Measurements from ENCODE around the gene TYMS.

TYMS gene

DNA sequence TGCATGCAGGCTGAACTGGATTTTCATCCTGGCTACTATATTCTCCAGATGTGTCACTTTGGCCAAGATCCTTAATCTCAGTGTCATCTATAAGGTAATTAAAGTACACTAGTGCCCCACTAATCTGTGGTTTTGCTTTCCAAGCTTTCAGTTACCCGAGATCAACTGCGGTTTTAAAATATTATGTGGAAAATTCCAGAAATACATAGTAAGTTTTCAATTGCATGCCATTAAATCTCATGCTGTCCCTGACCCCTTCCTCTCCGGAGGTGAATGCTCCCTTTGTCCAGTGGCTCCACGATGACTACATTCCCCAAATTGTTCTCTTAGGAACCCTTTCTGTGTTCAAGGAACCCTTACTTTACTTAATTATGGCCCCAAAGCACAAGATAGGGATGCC lies 5.3 kb upstream of the TYMS start:
- TF ChIP-seq TAF1 (IDR thresholded peaks at IDR 0.05; ENCODE audit: borderline replicate concordance, insufficient read depth, low read length), result no peak
- TF ChIP-seq SIN3A (IDR thresholded peaks at IDR 0.05; ENCODE audit: borderline replicate concordance, insufficient read depth, low read length), result no peak
- no peak for TF ChIP-seq FOXP2 (optimal IDR thresholded peaks at IDR 0.05; ENCODE audit: borderline replicate concordance, extremely low read depth, extremely low read length, insufficient read depth)
- TF ChIP-seq, protein P1, sequence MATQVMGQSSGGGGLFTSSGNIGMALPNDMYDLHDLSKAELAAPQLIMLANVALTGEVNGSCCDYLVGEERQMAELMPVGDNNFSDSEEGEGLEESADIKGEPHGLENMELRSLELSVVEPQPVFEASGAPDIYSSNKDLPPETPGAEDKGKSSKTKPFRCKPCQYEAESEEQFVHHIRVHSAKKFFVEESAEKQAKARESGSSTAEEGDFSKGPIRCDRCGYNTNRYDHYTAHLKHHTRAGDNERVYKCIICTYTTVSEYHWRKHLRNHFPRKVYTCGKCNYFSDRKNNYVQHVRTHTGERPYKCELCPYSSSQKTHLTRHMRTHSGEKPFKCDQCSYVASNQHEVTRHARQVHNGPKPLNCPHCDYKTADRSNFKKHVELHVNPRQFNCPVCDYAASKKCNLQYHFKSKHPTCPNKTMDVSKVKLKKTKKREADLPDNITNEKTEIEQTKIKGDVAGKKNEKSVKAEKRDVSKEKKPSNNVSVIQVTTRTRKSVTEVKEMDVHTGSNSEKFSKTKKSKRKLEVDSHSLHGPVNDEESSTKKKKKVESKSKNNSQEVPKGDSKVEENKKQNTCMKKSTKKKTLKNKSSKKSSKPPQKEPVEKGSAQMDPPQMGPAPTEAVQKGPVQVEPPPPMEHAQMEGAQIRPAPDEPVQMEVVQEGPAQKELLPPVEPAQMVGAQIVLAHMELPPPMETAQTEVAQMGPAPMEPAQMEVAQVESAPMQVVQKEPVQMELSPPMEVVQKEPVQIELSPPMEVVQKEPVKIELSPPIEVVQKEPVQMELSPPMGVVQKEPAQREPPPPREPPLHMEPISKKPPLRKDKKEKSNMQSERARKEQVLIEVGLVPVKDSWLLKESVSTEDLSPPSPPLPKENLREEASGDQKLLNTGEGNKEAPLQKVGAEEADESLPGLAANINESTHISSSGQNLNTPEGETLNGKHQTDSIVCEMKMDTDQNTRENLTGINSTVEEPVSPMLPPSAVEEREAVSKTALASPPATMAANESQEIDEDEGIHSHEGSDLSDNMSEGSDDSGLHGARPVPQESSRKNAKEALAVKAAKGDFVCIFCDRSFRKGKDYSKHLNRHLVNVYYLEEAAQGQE (IDR thresholded peaks at IDR 0.05; ENCODE audit: insufficient read depth in 1 of 2, low read depth in 2 of 2, low read length in 2 of 2), result no peak

DNA sequence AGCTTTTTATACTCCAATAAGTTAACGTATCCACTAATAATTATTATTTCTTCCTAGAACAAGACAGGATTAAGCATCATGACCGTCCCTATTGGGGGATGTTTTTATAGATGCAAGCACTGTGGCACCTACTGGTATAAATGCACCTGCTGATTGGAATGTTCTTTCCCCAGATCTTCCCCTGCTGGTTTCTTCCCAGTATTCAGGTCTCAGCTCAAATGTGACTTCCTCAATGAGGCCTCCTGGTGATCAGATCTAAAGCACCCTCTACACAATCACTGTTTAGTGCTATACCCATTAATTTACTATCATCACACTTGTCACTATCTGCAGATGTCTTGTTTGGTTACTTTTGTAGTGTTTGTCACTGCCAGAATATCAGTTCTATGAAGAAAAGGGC lies 3.9 kb upstream of the TYMS start:
- TF ChIP-seq TAF1 (IDR thresholded peaks at IDR 0.05; ENCODE audit: borderline replicate concordance, insufficient read depth, low read length) (no peak), FOXP2 (optimal IDR thresholded peaks at IDR 0.05; ENCODE audit: borderline replicate concordance, extremely low read depth, extremely low read length, insufficient read depth) (no peak), SIN3A (IDR thresholded peaks at IDR 0.05; ENCODE audit: borderline replicate concordance, insufficient read depth, low read length) (no peak), POLR2AphosphoS5 (IDR thresholded peaks at IDR 0.05; ENCODE audit: low read depth, low read length) (no peak)
- TF ChIP-seq, protein P1 (IDR thresholded peaks at IDR 0.05; ENCODE audit: insufficient read depth in 1 of 2, low read depth in 2 of 2, low read length in 2 of 2), result no peak

DNA sequence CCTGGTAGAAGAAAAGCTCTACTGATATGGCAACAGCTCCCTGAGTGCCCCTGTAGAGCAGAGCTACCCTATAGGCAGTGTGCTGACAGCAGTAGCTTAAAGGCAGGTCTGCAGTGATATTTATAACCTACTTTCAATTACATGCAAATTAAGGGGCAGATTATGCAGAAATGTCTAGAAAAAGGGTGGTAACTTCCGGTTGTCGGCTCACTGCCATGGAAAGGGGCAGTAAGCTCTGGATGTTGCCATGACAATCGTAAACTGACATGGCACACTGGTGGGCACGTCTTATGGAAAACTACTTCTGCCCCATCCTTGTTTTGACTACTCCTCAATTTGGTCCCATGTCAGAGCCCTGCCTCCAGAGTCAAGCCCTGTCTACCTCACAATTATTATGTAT lies 2.9 kb upstream of the TYMS start:
- TF ChIP-seq FOXP2 (optimal IDR thresholded peaks at IDR 0.05; ENCODE audit: borderline replicate concordance, extremely low read depth, extremely low read length, insufficient read depth), result no peak
- TF ChIP-seq, protein P1 (IDR thresholded peaks at IDR 0.05; ENCODE audit: insufficient read depth in 1 of 2, low read depth in 2 of 2, low read length in 2 of 2), result no peak
- no peak for TF ChIP-seq SIN3A (IDR thresholded peaks at IDR 0.05; ENCODE audit: borderline replicate concordance, insufficient read depth, low read length)
- TF ChIP-seq POLR2AphosphoS5 (IDR thresholded peaks at IDR 0.05; ENCODE audit: low read depth, low read length), result no peak
- no peak for TF ChIP-seq TAF1 (IDR thresholded peaks at IDR 0.05; ENCODE audit: borderline replicate concordance, insufficient read depth, low read length)

DNA sequence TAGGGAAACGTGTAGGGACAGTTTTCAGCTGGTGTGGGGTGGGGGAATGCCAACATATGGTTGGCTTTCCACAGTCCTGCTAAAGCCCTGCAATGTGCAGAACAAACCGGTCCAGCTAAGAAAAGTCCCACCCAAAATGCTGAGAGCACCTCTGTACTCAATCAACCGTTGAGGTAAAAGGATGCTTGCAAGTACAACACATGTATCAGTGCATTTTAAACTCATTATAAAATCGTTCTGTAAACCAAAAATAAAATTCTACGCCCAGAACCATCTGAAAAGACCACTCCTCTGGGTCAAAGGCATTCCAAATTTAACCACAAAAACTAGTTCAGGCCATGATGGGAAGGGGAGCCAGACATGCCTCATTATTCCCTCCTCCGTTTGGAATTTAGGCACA lies 2.0 kb upstream of the TYMS start:
- TF ChIP-seq SIN3A (IDR thresholded peaks at IDR 0.05; ENCODE audit: borderline replicate concordance, insufficient read depth, low read length), result no peak
- TF ChIP-seq TAF1 (IDR thresholded peaks at IDR 0.05; ENCODE audit: borderline replicate concordance, insufficient read depth, low read length), result no peak
- TF ChIP-seq, protein P1 (IDR thresholded peaks at IDR 0.05; ENCODE audit: insufficient read depth in 1 of 2, low read depth in 2 of 2, low read length in 2 of 2), result no peak
- no peak for TF ChIP-seq FOXP2 (optimal IDR thresholded peaks at IDR 0.05; ENCODE audit: borderline replicate concordance, extremely low read depth, extremely low read length, insufficient read depth)
